Stimulated activated CD8-positive, alpha-beta memory T cell treated with anti-CD3 and anti-CD28 coated beads, Interleukin-7, amount 100 ng/mL, for 4 hours (primary cell): ENCODE measurements around the gene GNL2.

Experiments
- DNase-seq, 2 donors: peaks; one replicate each; pipeline ENCODE4 v3.0.0-alpha.2; 2020; ENCODE audit warnings: low read depth in 2 of 2

Gene GNL2

DNA sequence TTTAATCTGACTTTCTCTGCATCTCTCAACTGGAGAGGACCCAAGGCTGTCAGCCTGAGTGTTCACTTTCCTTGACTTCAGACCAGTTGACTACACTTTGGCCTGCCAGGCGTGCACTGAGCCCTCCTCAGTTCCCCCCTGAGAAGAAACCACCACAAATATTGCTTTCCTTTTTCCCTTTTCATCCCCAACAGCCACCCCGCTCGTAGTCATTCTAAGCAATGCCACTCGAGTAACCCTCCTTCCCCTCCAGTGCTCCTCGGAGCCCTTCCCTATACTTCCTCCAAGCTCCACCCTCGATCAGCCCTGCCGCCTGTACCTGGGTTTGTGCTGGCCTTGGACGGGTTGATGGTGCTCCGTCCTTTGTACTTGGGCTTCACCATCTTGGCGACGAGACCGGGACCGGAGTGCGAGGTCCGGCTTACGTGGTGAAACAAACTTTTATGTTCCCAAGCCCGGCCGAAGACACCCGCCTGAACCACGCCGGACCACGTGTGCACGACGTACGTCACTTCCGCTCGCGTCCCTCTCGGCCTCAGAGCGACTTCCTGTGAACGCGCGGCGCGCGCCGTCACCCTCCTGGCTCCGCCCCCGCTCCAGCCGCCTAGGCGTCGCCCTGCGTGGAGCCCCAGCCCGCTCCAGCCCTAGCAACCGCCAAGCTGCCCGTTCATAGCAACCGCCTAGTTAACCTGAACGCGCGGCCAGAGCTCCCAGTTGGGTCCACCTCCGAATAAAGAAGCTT lies at the start of gene GNL2:
Gene GNL2, minus strand, starts transcription at position 498 of the 742 bp plus-strand sequence. Its CDS starts 115 bp downstream, at position 383.
- peak; percentile 89 to 95 for DNase-seq

DNA sequence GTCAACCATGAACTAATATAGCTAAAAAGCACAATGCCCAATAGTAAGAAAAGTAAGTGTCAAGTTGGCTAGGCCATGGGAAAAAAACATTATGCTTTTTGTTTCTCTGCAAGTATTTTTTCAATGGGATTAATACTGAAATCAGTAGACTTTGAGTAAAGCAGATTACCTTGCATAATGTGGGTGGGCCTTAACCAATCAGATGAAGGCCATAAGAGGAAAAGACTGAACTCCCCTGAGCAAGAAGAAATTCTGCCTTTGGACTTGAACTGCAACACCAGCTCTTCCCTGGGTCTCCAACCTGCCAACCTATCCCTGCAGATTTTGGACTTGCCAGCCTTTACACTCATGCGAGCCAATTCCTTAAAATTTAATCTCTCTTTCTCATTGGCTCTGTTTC lies 45.3 kb upstream of the GNL2 start:
- DNase-seq: no peak

DNA sequence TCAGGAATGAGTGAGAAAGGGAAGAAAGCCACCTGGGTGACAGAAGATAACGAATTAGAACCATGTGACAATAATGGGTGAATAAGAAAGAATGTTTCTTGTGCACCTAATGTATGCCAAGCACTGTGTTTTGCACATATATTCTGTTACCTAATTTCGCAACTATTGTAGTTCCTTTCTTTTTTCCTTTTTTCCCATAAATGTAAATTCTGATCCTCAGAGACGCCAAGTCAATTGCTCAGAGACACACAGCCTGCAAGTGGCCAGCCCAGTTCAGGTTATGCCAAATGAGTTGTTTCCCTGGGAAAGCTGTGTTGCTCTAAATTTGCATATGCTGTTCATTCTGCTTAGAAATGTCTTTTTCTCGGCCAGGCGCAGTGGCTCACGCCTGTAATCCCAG lies 40.7 kb upstream of the GNL2 start:
- DNase-seq: no peak

DNA sequence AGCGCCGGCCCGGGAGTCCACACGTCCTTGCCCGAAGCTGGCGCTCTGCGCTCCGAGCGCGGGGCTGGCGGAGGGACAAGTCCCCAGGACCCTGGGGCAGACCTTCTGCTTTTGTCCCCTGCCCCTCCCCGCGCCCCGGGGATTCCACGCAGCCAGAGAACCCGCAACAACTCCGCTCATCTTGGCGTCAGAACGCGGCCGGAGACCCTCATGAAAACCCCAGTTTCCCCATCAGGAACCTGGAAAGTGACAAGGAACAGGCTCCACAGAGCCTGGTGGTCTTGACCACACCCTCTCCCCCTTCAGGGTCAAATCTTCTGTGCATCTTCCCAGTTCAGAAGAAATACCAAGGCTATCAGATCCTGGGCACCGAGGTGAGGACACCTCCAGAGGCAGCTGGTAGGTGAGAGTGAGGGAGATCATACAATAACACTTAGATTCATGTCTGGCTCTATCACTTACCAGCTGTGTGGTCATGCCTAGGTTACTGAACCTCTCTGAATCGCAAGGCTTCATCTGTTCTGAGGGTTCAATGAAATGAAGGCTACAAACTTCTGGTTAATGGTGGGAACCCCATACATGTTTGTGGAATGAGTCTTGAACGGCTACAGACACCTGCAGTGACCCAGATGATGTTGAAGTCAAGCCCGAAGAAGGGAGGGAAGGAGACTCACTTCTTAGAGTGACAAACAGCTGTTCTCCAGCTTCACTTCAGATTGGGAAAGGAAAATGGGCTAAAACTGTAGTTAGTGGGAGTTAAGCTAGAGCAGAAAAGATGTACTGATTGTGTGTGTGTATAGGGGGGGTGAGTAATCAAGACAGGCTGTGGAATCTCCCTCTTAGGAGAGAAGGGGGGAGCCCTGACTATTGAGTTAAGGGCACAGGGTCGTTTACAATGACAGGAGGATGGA lies 39.5 kb upstream of the GNL2 start:
- no peak for DNase-seq

DNA sequence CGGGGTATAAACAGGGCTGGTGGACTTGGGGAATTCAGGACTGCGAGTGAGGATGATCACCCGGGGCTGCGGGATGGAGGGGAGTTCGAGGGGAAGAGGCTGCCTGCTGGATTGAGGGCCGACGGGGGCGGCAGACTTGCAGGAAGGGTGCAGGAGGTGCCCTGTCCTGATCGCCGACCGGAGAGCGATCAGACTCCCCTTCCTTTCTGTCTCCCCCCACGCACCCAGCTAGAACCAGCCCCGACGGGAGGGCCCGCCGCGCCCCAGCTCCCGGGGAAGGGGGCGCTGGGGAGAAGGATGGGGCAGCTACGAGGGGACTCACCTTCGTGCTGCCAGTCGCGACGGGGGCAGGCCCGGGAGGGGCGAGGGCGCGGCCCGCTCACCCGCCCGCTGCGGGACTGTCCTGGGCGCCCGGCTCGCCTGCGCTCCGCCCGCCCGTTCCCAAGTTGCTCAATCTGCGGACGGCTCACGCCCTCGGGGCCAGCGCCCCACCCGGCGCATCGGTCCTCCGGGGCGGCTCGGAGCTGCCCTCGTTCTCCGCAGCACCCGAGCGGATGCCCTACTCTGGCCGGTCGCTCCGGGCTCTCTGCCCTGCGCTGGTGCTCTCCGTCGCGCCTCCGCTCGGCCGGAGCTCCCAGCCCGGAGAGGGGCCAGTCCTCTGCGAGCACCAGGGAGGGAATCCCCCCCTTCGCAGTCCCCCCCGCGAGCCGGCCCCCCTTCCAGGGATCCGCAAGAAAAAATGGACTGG lies 38.7 kb upstream of the GNL2 start, which contains the start of gene RSPO1:
Gene RSPO1, minus strand, starts transcription at position 649 of the 748 bp plus-strand sequence. CDS start 5,231 bp downstream, outside the sequence.
- no peak for DNase-seq

DNA sequence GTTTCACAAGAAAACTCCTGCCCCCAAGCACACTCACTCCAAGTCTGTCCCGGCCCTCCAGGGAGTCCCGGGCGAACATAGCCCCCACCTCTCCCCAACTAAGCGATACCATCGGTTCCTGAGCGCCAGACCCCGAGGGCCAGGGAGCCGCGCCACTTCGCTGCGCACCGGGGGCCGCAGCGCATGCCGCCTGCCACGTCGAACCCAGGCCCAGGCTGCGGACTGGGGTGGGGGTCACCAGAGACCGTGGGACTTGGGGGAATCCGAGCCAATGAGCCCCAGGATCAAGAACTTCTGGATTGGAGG lies 38.2 kb upstream of the GNL2 start:
- DNase-seq: no peak

DNA sequence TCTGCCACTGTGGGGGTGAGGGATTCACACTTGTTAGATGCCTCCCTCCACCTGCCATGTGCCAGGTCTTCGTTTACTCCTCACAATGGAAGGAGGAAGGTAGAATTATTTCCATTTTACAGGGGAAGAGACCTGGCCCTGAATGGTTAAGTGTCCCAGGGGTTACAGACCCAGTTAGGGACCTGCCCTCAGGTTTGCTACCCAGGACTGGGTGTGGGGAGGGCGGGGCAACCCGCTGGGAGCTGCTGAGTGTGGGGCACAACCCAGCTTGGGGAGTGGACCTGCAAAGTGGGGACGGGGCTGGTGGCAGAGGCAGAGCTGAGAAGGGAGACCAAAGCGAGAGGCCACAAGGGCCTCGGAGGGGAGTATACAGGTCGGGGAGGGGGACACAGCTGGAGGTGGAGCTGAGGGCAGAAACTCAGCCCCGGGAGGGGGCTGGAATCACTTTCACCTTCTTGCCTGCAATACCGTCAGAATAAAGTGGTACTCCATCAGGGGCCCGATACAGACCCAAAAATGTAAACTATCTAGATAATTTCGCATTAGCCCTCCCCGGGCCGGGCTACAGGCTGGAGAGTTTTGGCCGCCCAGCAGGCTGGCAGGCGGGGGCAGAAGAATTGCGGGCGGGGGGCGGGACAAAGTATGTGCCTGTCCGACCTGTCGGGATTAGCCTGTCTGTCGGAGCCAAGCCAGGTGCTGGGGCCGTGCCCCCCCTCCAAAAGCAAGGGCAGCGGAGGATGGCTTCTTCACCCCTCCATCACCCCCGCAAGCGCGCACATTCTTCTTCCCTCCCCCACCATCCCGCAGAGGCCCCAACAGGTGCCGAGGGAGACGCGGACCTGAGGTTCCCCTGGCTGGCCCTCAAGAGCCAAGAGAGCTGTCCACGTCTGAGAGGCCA lies 37.6 kb upstream of the GNL2 start:
- no peak for DNase-seq

DNA sequence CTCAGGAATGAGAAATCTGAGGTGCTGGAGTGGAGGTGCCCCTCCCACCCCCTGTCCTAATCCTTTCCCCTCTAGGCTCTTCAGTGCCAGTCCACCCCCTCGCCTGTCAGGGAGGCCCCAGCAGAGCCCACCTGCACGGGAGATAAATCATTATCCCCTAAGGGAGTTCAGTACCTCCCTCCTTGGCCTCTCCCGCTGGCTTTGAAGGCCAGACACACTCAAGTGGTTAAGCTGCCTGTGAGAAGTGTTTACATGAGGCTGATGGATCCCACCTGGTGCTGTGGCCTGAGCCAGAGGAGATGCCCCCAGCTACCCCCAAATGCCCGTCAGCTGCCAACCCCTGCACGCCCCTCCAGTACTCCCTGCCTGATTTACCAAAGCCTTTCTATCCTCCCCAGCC lies 35.3 kb upstream of the GNL2 start:
- DNase-seq: no peak

DNA sequence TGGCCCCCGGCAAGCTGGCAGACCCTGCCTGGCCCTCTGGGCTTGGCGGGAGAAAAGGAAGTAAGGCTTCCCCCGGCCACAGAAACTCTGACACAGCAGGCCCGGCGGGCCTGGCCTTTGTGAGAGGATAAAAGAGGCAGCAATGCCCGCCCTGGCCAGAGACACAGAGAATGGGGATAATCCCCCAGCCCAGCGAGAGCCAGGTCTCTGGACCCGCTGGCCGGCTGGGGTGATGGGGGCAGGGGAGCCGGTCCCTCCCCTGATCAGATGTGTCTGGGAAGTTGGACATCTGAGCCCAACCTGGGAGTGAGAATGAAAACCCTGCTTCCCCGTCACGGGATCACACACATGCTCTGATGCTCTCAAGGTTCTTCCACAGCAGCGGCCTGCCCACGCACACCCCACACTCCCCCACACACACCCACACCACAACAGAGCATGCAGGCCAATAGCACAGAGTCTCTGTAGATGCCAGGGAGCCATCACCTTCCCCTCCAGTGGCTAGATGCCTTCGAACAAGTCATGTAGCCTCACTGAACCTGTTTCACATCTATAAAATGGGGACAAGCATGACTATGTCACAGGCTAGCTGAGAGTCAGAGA lies 34.8 kb upstream of the GNL2 start:
- no peak for DNase-seq

DNA sequence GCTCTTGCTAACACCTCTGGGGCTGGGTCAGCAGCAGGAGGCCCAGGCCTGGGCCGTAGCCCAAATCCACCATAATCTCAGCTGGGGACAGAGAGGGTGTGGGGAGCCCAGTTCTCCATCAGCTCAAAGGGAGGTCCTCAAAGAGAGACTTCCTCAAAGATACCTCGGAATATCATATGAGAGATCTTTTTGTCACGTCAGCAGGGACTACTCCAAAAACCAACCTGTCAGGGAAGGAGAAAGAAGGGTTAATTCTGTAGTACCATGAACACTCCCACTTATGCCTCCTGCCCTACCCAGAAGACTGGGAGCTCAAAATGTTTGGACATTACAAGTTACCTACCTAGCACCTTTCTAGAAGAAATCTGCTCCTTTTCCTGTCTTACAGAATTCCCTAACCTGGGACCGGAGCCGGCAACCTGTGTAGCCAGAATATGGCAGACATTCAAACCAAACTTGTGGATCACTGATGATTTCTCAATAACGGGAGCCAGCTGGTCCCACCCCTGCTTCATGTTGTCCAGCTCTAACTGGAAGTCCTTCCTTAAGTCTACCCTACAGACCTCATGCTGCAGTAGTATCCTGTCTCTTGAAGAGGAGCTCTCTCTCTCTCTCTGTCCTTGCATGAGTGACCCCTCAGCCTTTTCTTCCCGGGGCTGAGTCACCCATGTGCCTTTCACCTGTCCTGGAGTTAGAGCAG lies 34.1 kb upstream of the GNL2 start:
- no peak for DNase-seq

DNA sequence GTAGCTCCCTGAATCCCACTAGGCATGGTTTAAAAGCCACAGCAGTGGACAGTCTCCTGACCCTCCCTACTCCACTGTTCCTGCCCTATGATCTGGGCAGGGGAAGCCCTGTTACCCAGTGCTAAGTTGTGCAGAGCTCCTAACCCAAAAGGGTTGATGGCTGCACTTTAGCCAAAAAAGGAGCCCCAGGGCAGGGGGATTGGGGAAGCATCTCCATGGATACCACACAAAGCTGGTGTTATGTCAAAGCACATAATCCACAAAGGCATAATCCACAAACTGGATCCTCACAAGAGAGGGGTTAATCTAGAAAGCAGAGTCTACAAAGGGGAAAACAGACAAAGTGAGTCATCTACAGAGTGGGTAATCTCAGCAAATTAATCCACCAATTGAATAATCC lies 33.3 kb upstream of the GNL2 start:
- DNase-seq: no peak

DNA sequence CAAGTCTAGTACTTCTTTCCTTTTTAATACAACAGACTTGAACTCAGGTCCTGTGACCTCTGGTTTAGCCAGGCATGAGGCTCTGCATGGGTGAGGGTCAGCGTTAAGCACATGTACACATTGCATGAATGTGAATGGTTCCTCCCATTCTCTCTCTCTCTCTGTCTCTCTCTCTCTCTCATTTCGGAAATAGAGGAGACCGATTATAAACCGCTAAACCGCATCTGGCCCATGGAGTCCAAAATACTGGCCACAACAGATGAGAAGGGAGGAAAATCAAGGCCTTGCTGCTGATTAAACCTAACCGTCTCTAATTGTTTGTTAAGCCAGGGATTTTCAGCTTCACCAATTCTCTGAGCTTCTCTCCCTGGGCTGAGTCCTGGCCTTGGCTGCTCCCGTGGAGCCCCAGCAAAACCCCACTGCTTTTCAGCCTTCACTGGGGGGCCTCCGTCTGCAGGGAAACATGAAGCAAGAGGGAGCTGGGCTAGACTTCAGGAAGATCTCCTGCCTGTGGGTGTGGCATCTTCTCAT lies 32.4 kb upstream of the GNL2 start:
- DNase-seq: no peak

DNA sequence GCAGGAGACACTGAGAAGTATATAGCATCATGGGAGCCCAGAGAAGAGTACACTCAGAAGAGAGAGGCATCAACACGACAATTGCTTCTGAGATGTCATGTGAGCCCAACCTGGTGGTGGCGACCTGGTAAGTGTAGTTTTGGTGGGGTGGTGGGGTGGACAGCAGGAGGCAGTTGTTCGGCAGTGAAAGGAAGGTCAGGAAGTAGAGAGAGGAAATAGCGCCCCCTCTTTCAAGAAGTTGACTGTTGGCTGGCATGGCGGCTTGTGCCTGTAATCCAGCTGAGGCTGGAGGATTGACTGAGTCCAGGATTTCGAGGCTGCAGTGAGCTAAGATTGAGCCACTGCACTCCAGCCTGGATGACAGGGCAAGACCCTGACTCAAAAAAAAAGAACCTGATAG lies 26.4 kb upstream of the GNL2 start:
- no peak for DNase-seq

DNA sequence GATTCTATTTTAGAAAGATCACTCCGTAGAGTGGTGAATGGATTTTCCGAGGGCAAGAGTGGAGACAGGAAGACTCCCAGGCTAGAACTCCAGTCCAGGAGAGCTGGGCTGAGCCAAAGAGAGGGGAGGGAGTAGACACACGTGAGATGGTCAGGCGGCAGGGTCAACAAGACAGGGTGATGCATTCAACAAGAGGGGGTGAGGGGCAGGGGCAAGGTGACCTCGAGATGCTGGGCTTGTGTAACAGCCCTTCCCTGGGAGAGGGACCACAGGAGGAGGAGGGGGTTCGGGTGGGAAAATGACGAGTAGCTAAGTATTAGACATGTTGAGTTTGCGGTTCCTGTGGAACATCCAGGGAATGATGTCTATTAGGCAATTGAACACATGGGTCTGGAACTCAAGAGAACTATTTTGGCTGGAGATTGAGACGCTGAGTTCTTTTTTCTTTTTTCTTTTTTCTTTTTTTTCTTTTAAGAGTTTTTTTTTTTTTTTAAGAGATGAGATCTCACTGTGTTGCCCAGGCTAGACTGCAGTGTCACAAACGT lies 25.7 kb upstream of the GNL2 start:
- no peak for DNase-seq

DNA sequence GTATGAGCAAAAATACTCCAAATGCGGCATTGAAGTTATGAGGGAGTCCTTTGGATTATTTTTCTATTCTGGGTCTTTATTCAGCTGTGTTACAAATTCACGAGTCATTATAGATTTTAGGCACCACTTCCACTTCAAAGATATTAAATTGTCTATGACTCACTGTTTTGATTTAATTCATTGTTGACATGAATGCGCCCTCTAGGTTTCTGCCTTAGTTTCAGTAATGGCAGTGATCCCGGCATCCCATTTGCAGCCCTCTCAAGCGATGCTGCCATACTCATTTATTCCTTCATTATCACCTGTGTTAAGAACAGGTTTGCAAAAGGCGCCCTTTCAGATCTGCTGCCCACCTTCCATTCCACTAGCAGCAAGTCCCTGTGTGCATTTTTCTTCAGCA lies 25.0 kb upstream of the GNL2 start:
- DNase-seq: no peak

DNA sequence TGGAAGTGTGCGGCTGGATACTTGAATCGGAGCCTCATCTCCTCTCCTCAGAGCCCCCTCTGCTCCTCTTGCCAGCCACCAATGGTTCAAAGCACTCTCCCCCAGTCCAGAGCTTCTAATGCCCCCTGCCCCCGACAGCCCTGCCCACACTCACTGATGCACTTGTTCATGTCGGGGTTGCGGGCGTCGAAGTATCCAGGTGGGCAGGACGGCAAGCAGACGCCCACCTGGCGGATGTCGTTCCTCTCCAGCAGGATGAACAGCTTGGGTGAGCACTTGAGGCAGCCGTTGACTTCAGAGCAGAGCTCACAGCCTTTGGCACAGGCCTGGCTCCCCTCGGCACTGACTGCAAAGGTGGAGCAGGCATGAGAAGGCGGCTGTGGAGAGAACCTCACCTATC lies 20.6 kb upstream of the GNL2 start:
- DNase-seq: no peak

DNA sequence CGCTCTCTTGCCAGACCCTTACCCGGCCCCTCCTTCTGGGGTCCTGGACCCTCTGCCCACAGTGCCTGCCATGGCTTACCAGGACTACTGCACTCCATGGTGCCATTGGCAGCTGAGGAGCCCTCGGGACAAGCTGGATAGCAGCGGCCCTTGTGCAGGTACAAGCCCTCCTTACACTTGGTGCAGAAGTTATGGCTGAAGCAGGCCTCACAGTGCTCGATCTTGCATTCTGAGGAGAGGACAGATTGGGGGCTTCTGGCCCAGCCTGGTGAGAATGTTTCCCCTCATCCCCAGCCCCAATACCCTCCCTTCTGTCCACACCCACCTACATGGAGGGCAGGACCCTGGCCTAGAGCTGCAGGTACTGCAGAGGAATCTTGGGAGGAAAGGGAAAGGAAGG lies 18.4 kb upstream of the GNL2 start:
- no peak for DNase-seq

DNA sequence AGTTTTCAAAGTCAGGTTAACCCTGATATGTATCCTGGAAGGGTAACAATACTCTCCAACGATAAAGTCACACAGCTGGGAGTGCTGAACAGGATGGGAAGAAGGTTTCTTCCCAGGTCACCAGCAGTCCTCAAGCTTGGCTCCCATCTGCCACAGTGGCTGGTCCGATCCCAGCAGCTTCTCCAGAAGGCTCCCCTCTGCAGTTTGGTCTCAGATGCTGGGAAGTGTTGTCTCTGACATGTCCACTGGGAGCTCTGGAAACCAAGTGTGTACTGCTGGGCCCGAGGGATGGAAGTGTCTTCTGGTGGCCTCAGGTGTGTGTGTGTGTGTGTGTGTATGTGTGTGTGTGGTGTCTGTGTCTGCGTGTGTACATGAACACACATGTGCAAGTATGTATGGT lies 16.4 kb upstream of the GNL2 start:
- no peak for DNase-seq

DNA sequence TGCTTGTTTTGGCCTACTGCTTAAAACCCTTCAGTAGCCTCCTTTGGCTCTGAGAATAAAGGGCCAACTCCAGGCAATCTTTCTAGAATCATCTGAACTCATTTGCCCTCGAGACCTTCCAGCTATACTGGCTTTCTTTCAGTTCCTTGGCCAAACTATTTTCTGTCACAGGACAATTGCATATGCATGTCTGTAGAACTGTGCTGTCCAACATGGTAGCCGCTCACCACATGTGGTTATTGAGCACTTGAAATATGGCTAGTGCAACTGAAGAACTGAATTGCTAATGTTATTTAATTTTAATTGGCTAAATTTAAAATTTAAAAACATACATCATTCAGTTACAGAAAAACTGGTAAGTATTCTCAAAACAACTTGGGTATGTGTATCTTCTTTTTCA lies 14.3 kb upstream of the GNL2 start:
- no peak for DNase-seq

DNA sequence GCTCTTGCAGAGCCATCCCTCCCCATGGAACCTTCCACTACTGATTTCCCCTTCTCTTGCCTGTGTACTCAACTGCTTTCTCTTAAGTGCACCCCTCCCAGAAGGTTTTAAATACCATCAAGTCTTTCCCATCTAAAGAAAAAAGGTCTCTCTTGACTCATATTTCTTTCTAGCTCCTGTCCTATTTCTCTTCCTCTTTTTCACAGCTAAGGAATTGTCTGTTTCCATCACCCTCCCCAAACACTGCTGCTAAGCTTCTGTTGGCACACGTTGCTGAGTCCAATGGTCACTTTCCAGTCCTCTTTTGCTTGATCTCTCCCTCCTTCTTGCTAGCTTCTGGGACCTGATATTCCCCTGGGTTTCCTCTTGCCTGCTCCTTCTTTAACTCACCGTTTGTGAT lies 13.3 kb upstream of the GNL2 start:
- DNase-seq: no peak
